ENCODE data around the gene NDUFV2.
A peak's percentile ranks its signal among the peaks of the same experiment; 100 is the strongest.

The NDUFV2 gene

GRCh38 chr18:9120796-9121195, 18.3 kb downstream of the NDUFV2 start:
- DNase-seq: no peak

GRCh38 chr18:9123520-9123919, 21.0 kb downstream of the NDUFV2 start:
- no peak for DNase-seq

DNA sequence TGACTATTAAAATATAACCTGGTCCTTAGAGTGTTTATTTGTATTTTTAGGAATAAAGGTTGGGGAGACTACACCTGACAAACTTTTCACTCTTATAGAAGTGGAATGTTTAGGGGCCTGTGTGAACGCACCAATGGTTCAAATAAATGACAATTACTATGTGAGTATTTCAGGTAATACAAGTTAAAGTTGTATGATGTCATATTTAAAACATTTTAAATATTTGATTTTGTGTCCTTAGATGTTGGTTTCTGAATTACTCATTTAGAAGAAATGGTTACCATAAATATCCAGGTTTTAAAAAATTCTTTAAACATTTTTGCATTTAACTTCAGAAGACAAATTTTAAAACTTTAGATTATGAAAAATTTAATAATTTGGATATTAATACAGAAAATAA, 22.3 kb downstream of the NDUFV2 start:
- DNase-seq: no peak

GRCh38 chr18:9126337-9126736, 23.8 kb downstream of the NDUFV2 start:
- no peak for DNase-seq

DNA sequence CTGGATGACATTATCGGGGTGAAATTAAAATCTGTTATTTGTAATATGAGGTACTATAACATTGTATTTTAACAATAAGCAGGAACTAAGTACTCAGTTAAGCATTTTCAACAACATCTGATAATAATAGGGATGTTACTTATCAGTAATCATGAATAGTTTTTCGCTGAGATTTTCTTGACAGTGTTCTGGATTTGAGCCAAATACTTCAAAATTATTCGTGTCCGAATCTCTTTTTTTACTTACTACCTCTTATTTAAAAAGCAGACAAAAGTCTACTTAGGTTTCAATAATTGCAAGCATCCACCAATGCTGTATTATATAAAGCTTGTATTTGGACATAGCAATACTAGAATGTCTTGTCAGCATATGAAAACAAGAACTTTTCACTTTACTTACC, 27.7 kb downstream of the NDUFV2 start:
- DNase-seq: no peak

DNA sequence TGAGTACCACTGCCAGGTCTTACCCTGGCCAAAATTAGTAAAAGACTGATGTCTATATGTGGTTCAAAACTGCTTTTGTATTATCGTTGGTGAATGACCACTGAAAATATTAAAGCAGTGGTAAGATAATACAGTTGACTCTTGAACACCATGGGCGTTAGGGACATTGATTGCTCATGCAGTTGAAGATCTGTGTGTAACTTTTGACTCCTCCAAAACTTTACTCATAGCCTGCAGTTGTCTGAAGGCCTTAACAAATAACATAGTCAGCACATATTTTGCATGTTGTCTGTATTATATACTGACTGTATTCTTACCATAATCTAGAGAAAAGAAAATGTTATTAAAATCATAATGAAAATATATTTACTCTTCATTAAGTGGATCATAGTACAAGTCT, 28.3 kb downstream of the NDUFV2 start:
- no peak for DNase-seq

GRCh38 chr18:9132628-9133027, 30.1 kb downstream of the NDUFV2 start:
- no peak for DNase-seq

- no peak for DNase-seq
Measured at GRCh38 chr18:9133225-9133624, 30.7 kb downstream of the NDUFV2 start.

- DNase-seq: no peak
Measured at GRCh38 chr18:9135081-9135911, 32.8 kb downstream of the NDUFV2 start.

DNA sequence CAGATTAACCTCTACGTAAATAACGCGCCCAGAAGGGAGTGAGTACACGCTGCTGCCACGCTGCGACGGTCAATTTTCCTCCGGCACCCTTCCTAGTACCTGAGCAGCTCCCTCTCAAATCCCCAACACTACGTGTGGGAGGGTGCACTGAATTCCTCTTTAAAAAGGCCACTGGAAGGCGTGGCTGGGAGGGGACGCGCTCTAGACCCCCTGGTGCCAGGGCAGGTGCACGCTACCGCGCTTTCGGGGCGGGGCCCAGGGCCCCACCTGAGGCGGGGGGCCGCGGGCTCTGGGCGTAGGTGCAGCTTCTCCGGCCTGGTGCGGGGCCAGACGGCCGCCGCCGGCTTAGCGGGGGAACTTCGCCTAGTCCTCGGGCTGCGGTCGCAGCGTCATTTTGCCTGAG, 33.4 kb downstream of the NDUFV2 start:
- DNase-seq: peak; percentile 79

DNA sequence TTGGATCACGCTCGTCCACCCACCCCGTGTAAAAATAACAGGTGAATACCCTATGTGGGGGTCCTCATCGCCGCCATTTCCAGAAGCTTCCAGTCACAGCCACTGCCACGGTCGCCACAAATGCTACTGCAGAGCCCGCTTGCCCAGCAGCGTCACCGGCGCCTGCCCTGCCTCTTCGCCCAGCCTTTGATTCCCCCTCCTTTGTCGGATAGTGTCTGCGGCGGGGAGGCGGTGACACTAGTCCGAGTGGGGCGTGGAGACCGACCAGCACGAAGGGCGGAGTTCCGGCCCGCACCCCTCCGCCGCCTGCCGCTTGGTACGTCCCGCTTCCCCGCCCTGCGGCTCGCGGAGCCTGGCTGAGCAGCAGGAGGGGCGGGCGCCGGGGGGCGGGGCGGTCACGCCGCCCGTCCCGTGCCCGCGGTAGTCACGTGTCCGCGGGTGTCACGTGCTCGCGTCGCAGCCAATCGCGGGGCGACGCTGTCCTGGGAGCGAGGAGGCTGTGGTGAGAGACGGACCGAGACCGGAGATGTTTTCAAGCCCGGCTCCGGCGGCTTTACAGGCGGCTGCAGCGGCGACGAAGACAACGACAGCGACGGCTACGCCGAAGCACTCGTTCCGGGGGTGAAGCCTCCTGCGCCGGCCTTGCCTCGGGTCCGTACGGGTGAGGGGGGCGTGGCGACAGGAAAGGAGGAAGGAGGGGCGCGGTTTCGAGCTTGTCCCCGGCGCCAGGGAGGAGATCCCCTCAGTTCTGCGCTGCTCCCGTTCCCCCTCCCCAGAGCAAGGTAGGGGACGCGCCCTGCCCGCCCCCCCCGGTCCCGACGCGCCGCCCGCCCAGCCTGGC, 34.0 kb downstream of the NDUFV2 start, which contains the start of gene ANKRD12:
Gene ANKRD12, plus strand, starts transcription at position 467 of the 841 bp plus-strand sequence. CDS start 45,652 bp downstream, outside the sequence.
- DNase-seq: peak; percentile 82

DNA sequence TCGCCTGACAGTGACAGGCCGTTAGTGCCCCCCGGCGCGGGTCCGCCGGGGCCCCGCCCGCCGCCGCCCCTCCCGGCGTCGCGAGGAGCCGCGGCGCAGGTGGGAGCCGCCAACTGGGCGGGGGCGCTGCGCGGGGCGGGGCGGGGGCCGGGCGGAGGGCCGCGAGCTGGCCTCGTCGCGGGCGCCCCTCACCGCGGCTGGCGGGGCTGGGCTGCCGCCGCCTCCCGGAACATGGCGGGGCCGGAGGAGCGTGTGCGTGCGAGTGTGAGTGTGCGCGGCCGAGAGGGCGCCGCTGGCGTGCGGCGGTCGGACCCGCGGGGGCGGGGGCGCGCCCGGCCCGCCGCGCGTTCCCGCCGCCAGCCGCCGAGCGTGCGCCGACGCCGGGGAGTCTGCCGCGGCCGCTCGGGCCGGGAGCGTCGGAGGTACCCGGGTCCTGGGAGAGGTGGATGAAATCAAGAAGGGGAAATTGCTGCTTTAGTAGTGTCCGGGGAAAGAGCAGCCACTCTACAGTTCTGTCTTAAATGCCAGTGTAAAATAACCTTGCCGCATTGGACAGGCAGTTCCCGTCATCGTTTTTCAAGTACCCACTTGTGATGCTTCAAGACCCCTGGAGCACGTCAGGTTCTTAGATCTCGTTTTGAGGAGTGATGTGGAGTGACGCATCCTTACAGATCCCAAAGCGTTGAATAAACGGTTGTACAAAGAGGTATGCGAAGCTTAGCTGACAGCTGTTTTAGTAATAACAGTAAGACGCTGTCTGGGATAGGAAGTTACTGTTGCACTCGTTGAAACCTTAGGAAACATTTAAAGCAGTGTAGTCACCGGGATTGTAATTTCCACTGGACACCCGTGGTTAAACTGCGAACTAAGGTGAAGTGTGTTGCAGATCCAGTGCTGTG, 34.9 kb downstream of the NDUFV2 start:
- DNase-seq: peak; percentile 83

DNA sequence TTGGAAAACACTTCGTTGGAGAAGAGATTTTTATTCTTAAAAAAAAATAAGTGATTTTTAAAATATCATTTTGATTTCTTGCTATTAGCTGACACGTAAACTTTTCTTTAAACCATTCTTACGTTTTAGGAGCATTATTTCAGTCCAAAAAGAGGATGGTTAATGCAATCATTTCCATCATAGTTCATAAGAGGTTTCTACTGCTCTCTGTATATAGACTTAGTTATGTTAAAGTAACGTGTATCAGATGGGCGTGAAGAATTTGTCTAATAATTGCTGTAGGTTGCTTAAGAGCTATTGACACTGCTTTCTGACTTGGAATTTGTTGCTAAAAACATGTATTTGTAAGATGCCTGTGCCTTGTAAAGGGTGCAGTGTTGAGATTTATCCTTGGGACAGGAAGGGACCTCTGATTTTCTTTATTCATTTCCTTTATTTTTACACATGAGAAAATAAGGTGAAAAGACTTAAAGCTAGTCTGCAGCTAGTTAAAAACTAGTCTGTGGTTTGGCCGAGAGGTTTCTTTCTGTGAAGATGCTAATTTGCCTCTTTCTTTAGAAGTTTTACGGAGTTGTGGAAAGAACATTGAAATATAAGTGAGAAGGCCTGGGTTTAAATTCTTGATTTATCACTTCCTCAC, 37.0 kb downstream of the NDUFV2 start:
- no peak for DNase-seq

GRCh38 chr18:9140381-9140780, 37.9 kb downstream of the NDUFV2 start:
- no peak for DNase-seq

- no peak for DNase-seq
Measured at GRCh38 chr18:9140984-9141383, 38.5 kb downstream of the NDUFV2 start.

GRCh38 chr18:9146224-9146623, 43.7 kb downstream of the NDUFV2 start:
- no peak for DNase-seq

DNA sequence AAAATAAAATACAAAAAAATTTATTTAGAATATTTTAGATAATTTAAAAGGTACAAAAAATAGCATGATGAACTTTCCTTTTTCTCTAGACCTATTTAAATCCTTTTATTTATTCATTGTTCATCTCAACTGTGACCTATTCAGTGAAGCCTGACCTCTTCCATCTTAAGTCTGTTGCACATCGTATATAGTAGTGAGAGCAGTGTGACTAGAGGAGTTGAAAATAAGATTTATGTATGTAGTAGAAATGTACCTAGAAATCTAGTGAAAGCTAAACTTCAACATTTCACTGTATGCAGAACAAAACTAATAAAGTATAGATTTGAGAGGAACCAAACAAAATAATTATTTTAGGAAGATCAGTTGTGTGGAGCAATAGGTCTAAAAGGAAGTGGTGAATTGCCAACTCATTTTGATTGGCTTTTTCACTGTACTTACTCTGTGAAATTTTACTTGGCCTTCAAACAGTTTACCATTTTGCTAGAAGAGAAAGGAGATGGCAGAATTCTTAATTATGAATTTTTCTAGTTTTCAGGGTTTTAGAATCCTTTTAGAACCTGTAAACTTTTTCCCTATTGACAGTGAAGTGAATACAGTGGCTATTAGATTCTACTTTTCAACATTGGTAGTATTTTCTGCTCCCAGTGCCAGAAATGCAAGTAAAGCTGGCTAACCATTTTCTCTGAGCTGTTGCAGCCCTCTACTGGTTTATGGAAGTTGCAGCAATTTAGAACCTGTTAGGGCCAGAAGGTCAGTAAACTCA, 45.1 kb downstream of the NDUFV2 start:
- DNase-seq: peak; percentile 1

DNA sequence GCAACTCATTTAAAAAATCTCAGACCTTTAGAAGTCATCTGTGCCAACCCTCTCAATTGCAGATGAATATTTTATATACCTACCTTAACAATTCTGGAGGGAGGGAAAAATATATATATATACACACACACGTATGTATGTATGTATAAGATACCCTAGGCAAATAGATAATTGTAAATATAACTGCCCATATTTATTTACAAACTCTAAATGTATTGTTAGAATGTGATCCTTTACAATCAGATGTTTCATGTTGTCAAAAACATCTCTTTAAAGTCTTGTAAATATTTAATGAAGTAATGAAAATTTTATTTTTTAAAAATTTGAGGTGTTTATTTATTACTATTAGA, 45.7 kb downstream of the NDUFV2 start:
- DNase-seq: no peak

DNA sequence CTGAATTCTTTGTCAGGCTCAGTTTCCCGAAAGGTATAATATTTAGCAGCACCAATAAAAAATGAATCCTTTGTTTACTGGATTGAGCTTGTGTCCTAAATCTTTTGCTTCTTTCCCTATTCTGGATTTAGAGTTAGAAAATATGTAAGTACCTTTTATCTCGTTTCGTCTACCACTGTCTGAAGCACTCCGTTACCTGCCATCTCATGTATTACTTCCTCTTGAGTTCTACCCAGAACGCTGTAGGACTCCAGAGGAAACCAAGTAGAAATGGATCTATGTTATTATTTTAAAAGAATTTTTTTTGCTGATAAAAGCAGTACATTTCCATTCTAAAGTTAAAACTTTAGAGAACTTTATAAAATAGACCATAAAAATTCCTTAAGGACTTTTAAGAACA, 47.6 kb downstream of the NDUFV2 start:
- no peak for DNase-seq

- DNase-seq: no peak
Measured at GRCh38 chr18:9153256-9153655, 50.8 kb downstream of the NDUFV2 start.

- no peak for DNase-seq
Measured at GRCh38 chr18:9156604-9157249, 54.2 kb downstream of the NDUFV2 start.

All from DMS79 (cell line).